GDM1 (cell line): Measurements from ENCODE around the gene FPGS.
"Not testable (repeated sequence)": the region's sequence is repeated elsewhere in the genome, so short reads cannot be mapped to it uniquely, and the experiment has no call there.

ENCODE experiments used
- DNase-seq: peaks from one replicate; lab custom pipeline; 2025; lab: John Stamatoyannopoulos, UW

Gene FPGS

DNA sequence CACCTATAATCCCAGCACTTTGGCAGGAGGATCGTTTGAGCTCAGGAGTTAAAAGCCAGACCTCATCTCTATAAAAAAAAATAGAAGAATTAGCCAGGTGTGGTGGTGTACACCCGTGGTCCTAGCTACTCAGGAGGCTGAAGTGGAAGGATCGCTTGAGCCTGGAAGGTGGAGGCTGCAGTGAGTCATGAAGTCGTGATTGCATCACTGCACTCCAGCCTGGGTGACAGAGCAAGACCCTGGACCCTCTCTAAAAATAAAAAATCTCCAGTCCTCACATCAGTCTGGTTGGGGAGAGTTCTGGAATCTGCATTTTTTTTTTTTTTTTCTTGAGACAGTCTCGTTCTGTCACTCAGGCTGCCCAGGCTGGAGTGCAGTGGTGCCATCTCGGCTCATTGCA lies 9.3 kb downstream of the FPGS start:
- DNase-seq, result no peak

DNA sequence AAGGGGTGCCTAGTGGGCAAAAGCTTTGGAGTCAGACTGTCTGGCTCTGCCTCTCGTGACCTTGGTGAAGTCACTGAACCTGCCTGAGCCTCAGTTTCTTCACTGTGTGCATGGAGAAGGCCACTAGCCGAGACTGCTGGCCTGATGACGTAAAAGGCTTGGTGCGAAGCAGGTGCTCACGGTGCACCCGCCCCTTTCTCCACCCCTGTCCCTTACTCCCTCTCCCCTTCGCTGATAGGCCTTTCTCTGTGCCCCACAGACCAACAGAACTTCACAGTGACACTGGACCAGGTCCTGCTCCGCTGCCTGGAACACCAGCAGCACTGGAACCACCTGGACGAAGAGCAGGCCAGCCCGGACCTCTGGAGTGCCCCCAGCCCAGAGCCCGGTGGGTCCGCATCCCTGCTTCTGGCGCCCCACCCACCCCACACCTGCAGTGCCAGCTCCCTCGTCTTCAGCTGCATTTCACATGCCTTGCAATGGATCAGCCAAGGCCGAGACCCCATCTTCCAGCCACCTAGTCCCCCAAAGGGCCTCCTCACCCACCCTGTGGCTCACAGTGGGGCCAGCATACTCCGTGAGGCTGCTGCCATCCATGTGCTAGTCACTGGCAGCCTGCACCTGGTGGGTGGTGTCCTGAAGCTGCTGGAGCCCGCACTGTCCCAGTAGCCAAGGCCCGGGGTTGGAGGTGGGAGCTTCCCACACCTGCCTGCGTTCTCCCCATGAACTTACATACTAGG lies 10.4 kb downstream of the FPGS start:
- DNase-seq, result no peak

DNA sequence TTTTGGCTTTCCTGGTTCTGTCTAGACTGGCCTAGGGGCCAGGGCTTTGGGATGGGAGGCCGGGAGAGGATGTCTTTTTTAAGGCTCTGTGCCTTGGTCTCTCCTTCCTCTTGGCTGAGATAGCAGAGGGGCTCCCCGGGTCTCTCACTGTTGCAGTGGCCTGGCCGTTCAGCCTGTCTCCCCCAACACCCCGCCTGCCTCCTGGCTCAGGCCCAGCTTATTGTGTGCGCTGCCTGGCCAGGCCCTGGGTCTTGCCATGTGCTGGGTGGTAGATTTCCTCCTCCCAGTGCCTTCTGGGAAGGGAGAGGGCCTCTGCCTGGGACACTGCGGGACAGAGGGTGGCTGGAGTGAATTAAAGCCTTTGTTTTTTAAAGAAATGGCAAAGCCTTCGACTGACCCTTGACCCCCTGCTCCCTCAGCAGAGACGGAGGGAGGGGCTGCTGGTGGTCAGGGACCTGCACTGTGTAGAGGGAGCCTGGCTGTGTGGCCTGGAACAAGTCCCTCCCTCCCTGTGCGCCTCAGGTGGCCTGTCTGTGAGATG lies 11.1 kb downstream of the FPGS start:
- DNase-seq, result no peak

DNA sequence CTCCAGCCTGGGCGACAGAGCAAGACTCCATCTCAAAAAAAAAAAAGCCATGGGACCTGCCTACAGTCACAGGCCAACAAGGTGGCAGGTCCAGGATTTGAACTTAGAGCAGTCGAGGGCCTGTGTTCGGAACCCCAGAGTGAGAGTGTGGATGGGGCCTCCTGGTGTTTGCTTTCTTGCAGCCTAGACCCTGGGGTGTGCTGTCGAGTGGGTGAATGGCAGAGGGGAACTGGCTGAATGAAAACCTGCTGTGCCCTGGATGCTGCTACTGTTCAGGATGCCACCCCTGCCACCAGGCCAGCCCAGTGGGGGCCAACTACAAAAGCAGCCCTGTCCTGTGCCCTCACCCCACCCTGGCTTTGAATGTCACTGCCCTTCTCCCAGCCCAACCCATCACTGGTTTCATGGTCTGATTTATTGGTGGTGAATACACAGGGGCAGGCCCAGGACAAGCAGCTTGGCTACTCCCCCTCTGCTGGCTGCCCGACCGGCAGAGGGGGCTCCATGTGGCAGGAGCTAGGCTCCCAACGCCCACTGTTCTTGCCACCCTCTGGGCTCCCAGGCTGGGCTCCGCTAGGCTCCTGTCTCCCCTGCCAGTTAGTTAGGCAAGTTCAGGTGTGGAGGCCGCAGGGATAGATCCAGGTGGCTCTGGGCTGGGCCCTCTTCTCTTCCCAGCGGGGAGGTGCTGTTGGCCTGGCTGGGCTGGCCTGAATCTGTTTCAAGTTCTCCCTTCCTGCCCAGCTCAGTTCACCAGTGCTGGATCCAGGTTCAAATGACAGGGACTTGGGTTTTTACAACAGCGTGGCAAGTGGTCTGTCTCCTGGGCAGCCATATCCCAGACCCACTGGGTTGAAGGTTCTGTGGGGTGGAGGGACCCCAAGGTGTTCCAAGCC lies 12.2 kb downstream of the FPGS start:
- no peak for DNase-seq

DNA sequence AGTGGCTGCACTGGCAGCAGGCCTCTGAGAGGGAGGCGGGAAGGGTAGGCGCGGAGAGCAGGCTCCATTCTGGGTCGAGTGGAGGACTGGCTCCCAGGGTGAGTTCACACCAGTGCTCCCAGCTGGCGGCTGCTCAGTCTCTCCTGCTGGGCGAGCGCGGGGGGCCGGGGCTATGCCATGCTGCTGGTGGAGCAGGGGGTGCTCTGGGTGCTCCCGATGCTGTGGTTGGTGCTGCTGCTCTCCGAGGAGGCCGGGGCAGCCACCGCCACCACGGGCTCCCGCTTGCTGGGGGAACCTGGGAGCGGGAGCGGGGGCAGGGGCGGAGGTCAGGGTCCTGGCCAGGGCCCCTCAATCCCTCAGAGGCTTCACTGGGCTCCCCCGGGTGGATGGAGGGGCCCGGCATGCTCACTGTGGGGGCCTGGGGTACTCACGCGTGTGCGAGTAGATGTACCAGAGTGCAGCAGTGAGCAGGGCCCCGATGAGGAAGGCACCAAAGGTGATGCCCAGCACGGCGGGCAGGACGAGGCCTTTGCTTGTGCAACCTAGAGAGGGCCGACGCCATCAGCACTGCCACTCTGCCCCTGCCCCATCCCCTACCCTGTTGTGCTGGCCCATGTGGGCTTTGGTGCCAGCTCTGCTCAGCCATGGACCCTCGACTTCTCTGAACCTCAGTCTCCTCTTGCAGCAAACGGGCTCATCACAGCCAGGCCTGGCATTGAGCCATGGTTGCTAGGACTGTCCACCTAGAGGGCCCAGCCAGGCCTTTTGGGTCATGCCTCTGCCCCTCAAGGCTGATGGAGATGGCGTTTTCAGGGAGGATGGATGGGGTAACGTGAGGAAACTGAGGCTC lies 13.1 kb downstream of the FPGS start:
- DNase-seq, result no peak

DNA sequence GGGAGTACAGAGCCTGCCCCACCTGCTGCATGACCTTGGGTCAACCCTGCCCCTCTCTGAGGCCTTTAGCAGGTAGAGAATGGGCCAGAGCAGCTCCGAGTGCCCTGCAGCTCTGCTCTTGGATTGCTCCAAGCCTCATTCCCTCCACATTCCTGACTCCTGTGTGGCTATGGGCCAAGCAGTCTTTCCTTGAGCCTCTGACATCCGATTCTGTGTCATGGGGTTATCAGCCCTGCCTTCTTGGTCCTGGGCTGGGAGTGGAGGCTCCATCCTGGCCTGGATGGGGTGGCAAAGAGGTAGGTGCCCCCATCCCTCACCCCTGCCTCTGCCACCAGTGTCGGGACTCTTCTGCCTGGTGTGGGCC lies 13.7 kb downstream of the FPGS start:
- DNase-seq, result no peak

DNA sequence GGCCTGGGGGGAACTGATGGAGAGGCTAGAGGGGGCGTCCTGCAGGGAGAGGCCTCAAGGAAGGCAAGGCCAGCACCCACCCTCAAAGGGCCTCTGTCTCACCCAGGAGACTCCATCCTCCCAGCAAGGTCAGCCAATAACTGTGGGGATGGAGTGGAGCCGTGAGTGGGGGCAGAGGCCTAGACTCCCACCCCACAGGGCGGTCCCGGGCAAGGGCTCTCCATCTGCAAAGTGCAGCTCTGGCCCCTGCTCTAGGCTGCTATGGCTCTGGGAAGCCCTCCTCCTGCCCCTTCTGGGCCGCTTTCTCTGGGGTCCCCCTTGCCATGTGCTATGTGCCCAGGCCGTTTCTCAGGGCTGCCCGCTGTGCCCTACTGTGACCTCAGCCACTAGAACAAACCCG lies 14.0 kb downstream of the FPGS start:
- DNase-seq, result no peak

DNA sequence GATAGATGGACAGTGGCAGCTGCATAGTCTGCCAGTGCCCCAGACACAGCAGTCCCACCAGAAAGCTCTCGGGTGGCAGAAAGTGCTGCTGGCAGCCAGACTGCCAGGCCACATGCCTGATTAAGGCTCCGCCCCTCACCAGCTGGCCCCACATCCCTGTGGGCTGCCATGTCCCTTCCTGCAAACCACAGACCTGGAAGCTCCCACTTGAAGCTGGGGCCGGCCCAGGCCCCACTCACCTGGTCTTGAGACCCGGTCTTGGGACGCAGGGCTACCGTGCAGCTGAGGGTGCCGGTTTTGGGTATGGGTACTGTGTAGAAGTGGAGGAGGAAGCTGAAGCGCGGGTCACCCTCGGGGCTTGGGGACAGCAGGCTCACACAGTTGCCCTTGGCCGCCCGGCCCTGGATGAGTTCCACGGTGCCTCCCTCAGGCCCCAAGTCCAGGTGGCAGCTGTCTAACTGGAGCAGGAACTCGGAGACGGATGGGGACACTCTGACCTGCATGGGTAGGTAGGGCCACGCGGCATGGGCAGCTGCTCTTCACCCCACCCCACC lies 15.3 kb downstream of the FPGS start:
- no peak for DNase-seq

DNA sequence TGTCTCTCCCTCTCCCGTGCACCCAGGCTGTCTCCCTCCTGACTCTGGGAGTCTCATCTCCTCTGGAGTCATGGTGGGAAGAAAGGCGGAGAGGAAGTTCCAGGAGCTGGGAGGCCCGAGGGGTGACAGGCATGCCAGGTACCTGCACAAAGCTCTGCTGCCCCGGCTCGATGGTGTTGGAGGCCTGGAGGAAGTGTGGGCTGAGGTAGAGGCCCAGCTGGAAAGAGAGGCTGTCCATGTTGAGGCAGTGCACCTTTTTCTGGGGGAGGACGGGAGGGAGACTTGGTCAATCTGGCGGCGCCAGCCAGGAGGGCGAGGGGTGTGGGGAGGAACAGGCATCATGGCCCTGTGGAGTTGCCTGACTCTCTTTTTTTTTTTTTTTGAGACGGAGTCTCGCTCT lies 15.9 kb downstream of the FPGS start:
- no peak for DNase-seq

DNA sequence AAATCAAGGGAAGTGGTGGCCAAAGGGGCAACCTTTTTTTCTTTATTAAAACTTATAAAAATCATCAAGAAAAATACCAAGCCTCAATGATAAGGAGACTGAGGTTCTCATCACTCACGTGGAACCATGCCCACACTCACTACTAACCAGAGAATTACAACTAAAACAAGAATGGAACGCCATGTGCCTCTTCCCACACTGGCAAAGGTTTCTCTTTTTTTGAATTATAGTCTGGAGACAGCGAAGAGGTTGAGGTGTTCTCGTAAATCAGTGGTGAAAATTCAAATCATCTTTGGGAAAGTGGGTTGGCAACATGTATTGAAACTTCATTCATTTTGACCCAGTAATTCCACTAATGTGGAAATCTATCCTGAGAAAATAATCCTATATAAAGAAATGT lies 19.4 kb downstream of the FPGS start:
- no peak for DNase-seq

DNA sequence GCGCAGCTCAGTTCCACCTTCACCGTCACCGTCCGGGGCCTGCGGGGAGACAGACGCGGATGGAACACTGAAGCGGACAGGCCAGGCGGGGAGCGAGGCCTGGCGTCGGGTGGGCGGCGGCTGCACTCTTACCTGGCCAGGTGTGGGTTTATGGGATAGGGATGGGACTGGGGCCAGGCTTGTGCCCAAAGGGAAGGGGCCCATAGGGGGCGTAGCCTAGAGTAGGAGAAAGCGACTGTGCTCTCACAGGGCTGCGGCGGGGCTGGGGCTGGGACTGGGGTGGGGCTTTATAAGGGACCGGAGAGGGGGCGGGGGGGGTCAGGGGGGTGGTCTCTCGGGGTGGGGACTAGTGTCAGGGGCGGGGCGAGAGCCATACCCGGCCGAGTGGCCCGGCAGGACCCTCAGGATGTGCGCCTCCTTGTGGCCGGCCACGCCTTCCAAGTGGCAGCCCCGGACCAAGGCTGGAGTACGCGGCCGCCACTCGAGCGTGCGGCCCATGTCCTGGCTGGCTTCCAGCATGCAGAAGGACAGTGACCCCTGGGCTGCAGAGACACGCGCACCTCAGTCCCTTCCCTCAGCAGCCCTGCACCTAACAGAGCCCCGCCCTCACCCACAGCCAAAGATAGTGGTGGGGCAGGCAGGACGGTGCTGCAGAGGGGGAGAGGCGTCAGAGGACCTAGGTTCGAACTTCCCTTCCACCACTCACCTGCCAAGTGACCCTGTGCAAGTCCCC lies 22.8 kb downstream of the FPGS start:
- DNase-seq, result no peak

DNA sequence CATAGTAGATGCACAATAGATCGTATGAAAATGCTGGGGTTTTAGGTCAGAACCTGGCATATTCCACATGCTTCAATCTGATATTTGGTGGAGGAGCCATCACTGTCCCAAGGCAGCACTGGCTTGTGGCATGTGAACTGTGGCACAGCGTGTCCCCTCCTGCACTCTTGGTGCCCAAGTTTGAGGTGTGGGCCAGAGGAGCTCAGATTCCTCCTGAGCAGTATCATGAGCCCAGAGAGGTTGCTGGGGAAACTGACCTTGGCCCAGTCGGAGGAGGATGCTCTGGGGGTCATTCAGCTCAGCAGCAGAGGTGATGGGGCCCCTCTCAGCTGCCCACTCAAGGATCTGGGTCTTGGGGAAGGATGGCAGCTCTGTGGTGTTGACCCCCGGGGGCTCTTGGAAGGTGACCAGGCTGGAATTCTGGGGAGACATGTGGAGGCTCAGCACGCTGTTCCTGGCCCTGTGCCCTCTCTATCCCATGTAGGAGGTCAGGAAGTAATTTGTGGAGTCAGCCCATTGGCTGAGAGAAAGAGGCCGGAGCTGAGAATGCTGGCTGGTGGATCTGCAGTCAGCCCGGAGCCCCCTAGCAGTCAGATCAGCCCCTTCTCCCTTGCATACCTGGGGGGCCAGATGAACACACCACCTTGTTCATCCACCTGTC lies 23.7 kb downstream of the FPGS start:
- DNase-seq, result no peak

DNA sequence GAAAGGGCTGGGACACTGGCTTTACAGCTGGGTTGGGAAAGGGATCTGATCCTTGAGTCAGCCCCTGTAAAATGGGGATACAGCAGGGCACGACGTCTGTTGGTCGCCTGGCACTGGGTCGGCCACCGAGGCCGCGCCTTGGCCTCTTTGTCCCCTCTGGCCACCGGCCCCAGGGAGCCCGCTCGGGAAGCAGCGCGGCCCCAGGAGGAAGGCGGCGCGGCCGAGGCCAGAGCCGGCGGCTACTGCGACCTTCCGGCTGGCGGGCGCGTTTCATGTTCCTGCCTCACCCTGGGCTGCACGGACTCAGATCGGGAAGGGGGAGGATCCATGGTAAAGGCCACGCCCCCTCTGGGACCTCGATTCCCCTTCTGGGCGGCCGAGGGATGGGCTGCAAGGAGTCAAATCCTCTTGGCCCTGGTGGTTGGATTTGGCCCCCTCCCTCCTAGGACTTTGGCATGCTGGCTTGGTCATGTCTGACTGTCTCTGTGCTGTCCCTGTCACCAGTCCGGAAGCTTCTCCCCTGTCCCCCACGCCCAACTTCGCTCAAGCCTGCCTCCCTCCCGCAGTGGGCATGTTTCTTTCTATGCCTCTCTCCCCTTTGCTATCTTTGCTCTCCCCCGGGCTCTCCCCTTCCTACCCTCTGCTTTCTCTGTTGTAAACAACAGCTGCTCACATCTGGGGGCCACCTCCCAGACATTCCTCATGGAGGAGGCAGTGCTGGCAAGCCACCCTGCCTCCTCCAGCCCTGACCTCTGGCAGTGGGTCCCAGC lies 25.8 kb downstream of the FPGS start:
- no peak for DNase-seq

DNA sequence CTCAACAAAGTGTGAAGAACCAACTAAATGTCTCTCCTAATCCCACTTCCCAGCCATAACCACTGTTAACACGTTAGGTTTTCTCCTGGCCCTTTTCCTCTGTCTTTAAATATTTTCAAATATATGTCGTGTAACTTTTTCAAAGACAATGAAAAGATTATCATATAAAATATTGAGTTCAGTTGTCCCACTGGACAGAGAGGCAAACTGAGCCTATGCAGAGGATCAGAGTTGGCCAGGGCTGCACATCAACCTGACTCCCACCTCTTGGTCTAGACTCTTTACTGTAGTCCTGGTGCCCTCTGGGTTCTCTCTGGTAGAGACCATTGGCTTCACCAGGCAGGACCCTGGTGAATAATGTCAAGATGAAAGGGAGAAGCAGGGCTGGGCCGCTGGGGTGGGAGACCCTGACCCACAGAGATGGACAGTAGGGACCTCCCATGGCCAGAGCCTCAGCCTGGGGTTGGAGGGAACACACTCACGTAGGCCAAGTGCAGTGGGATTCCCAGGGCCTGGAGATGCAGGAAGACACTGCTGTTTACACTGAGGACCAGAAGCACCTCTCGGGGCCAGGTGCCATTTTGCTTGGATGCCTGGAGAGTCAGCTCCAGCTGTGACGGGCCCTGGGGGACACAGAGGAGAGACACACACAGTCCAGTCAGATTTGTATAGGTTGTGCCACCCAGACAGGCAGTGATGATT lies 26.7 kb downstream of the FPGS start:
- DNase-seq, result no peak

DNA sequence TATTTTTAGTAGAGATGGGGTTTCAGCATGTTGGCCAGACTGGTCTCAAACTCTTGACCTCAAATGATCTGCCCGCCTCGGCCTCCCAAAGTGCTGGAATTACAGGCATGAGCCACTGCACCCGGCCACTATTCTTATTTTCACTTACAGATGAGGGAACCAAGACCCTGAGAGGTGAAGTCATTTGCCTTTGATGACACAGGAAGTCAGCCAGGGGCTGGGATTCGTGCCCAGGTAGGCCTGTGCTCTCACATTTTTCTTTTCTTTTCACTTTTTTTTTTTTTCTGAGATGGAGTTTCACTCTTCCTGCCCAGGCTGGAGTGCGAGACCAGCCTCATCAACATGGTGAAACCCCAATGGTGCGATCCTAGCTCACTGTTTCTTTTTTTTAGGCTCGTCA lies 29.6 kb downstream of the FPGS start:
- no peak for DNase-seq

DNA sequence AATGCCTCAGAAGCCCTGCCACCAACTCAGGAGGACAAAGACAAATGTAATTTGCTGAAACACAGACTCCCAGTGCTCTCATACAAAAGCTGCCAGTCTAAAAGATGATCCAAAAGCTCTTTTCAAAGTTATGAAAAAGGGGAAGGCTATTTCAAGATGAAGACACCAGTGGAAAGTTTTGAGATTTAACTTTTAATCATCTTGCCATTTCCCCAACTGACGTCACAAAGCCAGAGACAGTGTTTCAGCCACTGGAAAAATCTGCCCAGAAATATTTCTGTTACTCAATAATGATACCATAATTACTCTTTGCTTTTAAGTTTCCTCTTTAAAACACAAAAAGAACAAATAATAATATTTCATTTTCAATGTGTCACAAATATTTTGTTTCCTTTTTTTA lies 30.9 kb downstream of the FPGS start:
- no peak for DNase-seq

DNA sequence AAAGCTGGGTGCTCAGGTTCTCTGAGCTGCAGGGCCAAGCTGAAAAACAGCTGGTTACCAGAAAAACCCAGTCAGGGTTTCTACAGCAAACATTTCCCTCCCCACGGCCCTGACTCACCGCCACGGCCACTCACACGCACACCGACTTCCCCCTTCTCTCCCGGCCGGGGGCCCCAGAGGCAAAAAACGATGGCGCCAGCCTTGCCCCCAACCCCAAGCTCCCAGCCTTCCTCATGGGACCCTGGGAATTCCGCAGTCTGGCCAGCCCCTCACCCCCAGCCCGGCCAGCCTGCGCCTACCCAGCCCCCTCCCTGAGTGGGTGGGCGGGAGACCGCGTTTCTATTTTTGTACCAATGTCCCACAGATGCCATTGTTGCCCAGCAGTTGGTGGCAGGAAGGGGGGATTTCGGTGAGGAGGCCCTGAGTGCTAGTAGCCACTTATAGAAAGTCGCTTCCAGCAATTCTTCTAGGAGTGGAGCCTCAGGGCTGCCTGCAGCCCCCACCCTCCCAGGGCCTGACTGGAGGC lies 33.4 kb downstream of the FPGS start:
- DNase-seq, result peak; percentile 52

DNA sequence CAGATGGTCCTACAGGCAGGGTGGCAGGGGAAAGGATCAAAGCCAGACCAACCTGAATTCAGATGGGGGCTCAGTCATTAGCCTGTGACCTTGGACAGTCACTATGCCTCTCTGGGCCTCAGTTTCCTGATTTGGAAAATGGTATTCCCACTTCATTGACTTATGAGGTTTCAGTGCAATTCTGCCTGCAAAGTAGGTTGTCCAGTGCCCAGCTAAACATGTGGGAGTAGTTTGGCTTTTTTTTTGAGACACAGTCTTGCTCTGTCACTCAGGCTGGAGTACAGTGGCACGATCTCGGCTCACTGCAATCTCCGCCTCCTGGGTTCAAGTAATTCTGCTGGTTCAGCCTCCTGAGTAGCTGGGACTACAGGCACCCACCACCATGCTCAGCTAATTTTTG lies 33.9 kb downstream of the FPGS start:
- not testable (repeated sequence) for DNase-seq

DNA sequence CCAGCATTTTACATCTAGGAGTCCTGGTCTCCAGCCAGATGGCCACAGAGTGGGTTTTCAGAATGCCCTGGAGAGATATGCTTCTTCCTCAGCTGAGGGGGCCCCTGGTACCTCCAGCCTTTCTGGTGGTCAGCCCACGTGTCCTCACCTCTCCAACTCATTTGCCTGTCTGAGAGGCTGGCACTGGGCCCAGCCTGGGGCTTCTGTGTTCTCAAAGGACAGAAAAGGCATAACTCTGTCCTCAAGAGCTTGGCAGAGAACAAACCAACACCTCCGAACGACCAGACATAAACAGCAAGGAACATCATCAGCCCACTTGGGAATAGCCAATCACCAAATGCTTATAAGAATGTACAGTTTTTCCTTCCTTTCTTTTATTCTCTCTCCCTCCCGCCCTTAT lies 34.7 kb downstream of the FPGS start:
- DNase-seq, result no peak
